A549 (cell line): Measurements from ENCODE around the gene PNPLA7. TPM values are rescaled to one million over a fixed set of nuclear protein-coding genes. Genes with fewer than 3 reads are reported as not detected.

Source experiments
- CBX2 ChIP-seq: fragments of 200-600 bp; sonication (generic); IDR thresholded peaks from 2 replicates; pipeline ENCODE4 v1.6.1; 2016; ENCODE audit warnings: low read depth, mild to moderate bottlenecking, borderline replicate concordance
- CEBPB ChIP-seq, 2 experiments: fragments of >200 bp in 1 of 2; sonication (Bioruptor Twin) in 1 of 2; formaldehyde crosslinking in 1 of 2; IDR thresholded peaks; 2 replicates each; pipeline ENCODE4 v1.6.1; 2012 to 2016
- CHD2 ChIP-seq: fragments of 150-350 bp; IDR thresholded peaks from 2 replicates; pipeline ENCODE4 v1.6.1; 2014; ENCODE audit warnings: low read length; ENCODE audit not compliant: partially characterized antibody
- EHF ChIP-seq: fragments of 250-450 bp; sonication (Bioruptor Pico); IDR thresholded peaks from 2 replicates; pipeline ENCODE4 v1.5.0; 2020; ENCODE audit warnings: mild to moderate bottlenecking
- EHMT2 ChIP-seq: fragments of 200-600 bp; sonication (generic); IDR thresholded peaks from 2 replicates; pipeline ENCODE4 v1.6.1; 2016; ENCODE audit warnings: antibody characterized with exemption, low read depth, mild to moderate bottlenecking, moderate library complexity
- EP300 ChIP-seq, 2 experiments: fragments of >200 bp; sonication (Bioruptor Twin); formaldehyde crosslinking; IDR thresholded peaks; 2 replicates in 1 of 2; 3 replicates in 1 of 2; pipeline ENCODE4 v1.6.1; 2016 to 2017
- ESRRA ChIP-seq: fragments of 150-350 bp; IDR thresholded peaks from 2 replicates; pipeline ENCODE4 v1.6.1; 2014; ENCODE audit warnings: mild to moderate bottlenecking, low read length, borderline replicate concordance
- FOSB ChIP-seq: fragments of 250-450 bp; sonication (Bioruptor Pico); IDR thresholded peaks from 2 replicates; pipeline ENCODE4 v1.5.0; 2020; ENCODE audit warnings: mild to moderate bottlenecking, moderate library complexity
- FOXS1 ChIP-seq: fragments of 250-450 bp; sonication (Bioruptor Pico); IDR thresholded peaks from 2 replicates; pipeline ENCODE4 v1.5.0; 2020; ENCODE audit warnings: mild to moderate bottlenecking, moderate library complexity
- HMGXB4 ChIP-seq: fragments of 250-450 bp; sonication (Bioruptor Pico); IDR thresholded peaks from 2 replicates; pipeline ENCODE4 v1.5.0; 2021; ENCODE audit warnings: mild to moderate bottlenecking, moderate library complexity, borderline replicate concordance
- HOXA7 ChIP-seq: fragments of 250-450 bp; sonication (Bioruptor Pico); IDR thresholded peaks from 2 replicates; pipeline ENCODE4 v1.5.0; 2020; ENCODE audit warnings: mild to moderate bottlenecking, moderate library complexity
- HOXB5 ChIP-seq: fragments of 250-450 bp; sonication (Bioruptor Pico); IDR thresholded peaks from 2 replicates; pipeline ENCODE4 v1.5.0; 2020; ENCODE audit warnings: mild to moderate bottlenecking, moderate library complexity
- JUN ChIP-seq, 2 experiments: fragments of >200 bp; sonication (Bioruptor Twin); formaldehyde crosslinking; IDR thresholded peaks; 2 replicates in 1 of 2; 3 replicates in 1 of 2; pipeline ENCODE4 v1.6.1; 2016 to 2017
- JUNB ChIP-seq: fragments of >200 bp; sonication (Bioruptor Twin); formaldehyde crosslinking; IDR thresholded peaks from 2 replicates; pipeline ENCODE4 v1.6.1; 2016
- KDM5A ChIP-seq: fragments of 200-600 bp; sonication (generic); IDR thresholded peaks from 2 replicates; pipeline ENCODE4 v1.6.1; 2016; ENCODE audit warnings: antibody characterized with exemption, mild to moderate bottlenecking
- MAFK ChIP-seq: fragments of 450-650 bp; IDR thresholded peaks from 2 replicates; pipeline ENCODE4 v1.6.1; 2014; ENCODE audit not compliant: partially characterized antibody
- MAZ ChIP-seq: fragments of 150-350 bp; IDR thresholded peaks from 2 replicates; pipeline ENCODE4 v1.6.1; 2014; ENCODE audit warnings: antibody characterized with exemption, low read depth, low read length, borderline replicate concordance
- MYC ChIP-seq: IDR thresholded peaks from 2 replicates; pipeline ENCODE4 v1.6.1; 2012; ENCODE audit warnings: mild to moderate bottlenecking, inconsistent platforms, low read length, improper control_type of control experiment, borderline replicate concordance
- NPAS2 ChIP-seq: fragments of 250-450 bp; sonication (Bioruptor Pico); IDR thresholded peaks from 2 replicates; pipeline ENCODE4 v1.8.0; 2022; ENCODE audit warnings: mild to moderate bottlenecking, moderate library complexity, borderline replicate concordance
- NR3C1 ChIP-seq: fragments of >200 bp; sonication (Bioruptor Twin); formaldehyde crosslinking; IDR thresholded peaks from 3 replicates; pipeline ENCODE4 v1.6.1; 2017
- PHF8 ChIP-seq: fragments of 200-600 bp; sonication (generic); IDR thresholded peaks from 2 replicates; pipeline ENCODE4 v1.6.1; 2016; ENCODE audit warnings: low read depth, mild to moderate bottlenecking, antibody characterized with exemption, moderate library complexity, borderline replicate concordance
- RAD21 ChIP-seq, 2 experiments: fragments of >200 bp in 1 of 2; sonication (Bioruptor Twin) in 1 of 2; formaldehyde crosslinking in 1 of 2; IDR thresholded peaks in 1 of 2; conservative IDR thresholded peaks in 1 of 2; 2 replicates in 1 of 2; 3 replicates in 1 of 2; pipeline ENCODE4 v1.6.1; 2012 to 2018; ENCODE audit warnings: inconsistent platforms in 1 of 2
- RARB ChIP-seq: fragments of 250-450 bp; sonication (Bioruptor Pico); IDR thresholded peaks from 2 replicates; pipeline ENCODE4 v1.8.0; 2021; ENCODE audit warnings: mild to moderate bottlenecking, moderate library complexity
- RCOR1 ChIP-seq: fragments of 150-350 bp; IDR thresholded peaks from 2 replicates; pipeline ENCODE4 v1.6.1; 2014; ENCODE audit warnings: antibody characterized with exemption, low read length, low read depth
- RFX5 ChIP-seq: fragments of 450-650 bp; IDR thresholded peaks from 2 replicates; pipeline ENCODE4 v1.7.1; 2014; ENCODE audit warnings: antibody characterized with exemption, mild to moderate bottlenecking, moderate library complexity
- RNF2 ChIP-seq: fragments of 200-600 bp; sonication (generic); IDR thresholded peaks from 2 replicates; pipeline ENCODE4 v1.6.1; 2016; ENCODE audit warnings: low read depth, mild to moderate bottlenecking, antibody characterized with exemption, moderate library complexity, borderline replicate concordance
- SMC3 ChIP-seq: fragments of >200 bp; sonication (Bioruptor Twin); formaldehyde crosslinking; IDR thresholded peaks from 3 replicates; pipeline ENCODE4 v1.6.1; 2018; ENCODE audit warnings: inconsistent platforms
- SREBF2 ChIP-seq: fragments of 450-650 bp; IDR thresholded peaks from 2 replicates; pipeline ENCODE4 v1.6.1; 2014; ENCODE audit warnings: mild to moderate bottlenecking, moderate library complexity
- TP53 ChIP-seq: fragments of 250-450 bp; sonication (Bioruptor Pico); IDR thresholded peaks from 2 replicates; pipeline ENCODE4 v1.5.0; 2021; ENCODE audit warnings: mild to moderate bottlenecking, moderate library complexity
- polyA plus RNA-seq, 4 experiments: library from polyadenylated mRNA; depleted of rRNA in 3 of 4; stranded (reverse); fragments of >200 nt; fragmentation: RNase III in 1 of 4; extraction: RNeasy Plus Mini Kit Qiagen cat#74134 plus additional on column Dnase treatment in 1 of 4; gene quantifications; 2 replicates in 3 of 4; 3 replicates in 1 of 4; pipeline ENCODE4 v1.2.3, GENCODE V29; 2011 to 2017
- TF ChIP-seq, protein P1 (sequence below): fragments of >200 bp; sonication (Bioruptor Twin); formaldehyde crosslinking; IDR thresholded peaks from 3 replicates; pipeline ENCODE4 v1.6.1; 2016
- TF ChIP-seq, protein P2 (sequence below): fragments of 450-650 bp; IDR thresholded peaks from 2 replicates; pipeline ENCODE4 v1.6.1; 2014; ENCODE audit warnings: antibody characterized with exemption
- TF ChIP-seq, protein P3 (sequence below): fragments of 250-450 bp; sonication (Bioruptor Pico); IDR thresholded peaks from 2 replicates; pipeline ENCODE4 v1.5.0; 2020; ENCODE audit warnings: low read depth, mild to moderate bottlenecking, moderate library complexity
- TF ChIP-seq, protein P4 (sequence below): fragments of >200 bp; sonication (Bioruptor Twin); formaldehyde crosslinking; IDR thresholded peaks from 3 replicates; pipeline ENCODE4 v1.5.1; 2016
- TF ChIP-seq, protein P5 (sequence below): fragments of 200-600 bp; sonication (generic); IDR thresholded peaks from 2 replicates; pipeline ENCODE4 v1.6.1; 2016; ENCODE audit warnings: antibody characterized with exemption, mild to moderate bottlenecking, moderate library complexity

PNPLA7 gene
- polyA plus RNA-seq, 2 of the 4 experiments (the other 2 are of a cell fraction): 0.31 to 1.1 TPM

DNA sequence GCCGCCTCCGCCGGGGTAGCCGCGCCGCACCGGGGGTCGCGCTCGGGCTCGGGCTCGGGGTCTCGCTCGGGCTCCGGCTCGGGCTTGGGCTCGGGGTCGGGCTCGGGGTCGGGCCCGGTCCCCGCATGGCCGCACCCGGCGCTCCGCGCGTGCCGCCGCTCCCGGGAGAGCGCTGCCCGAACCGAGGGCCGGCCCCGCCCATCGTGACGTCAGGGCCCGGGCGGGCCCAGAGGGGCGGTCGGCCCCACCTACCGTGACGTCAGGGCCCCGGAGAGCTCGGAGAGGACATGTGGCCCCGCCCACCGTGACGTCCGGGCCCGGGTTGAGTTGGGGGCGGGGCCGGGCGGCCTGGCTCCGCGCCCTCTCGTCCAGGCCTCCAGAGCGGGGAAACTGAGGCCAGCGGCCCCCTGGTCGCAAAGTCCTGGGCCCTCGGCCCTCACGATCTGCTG is 91.0 kb downstream of the PNPLA7 start, which contains the start of gene NSMF (continued):
- TF ChIP-seq, protein P1, sequence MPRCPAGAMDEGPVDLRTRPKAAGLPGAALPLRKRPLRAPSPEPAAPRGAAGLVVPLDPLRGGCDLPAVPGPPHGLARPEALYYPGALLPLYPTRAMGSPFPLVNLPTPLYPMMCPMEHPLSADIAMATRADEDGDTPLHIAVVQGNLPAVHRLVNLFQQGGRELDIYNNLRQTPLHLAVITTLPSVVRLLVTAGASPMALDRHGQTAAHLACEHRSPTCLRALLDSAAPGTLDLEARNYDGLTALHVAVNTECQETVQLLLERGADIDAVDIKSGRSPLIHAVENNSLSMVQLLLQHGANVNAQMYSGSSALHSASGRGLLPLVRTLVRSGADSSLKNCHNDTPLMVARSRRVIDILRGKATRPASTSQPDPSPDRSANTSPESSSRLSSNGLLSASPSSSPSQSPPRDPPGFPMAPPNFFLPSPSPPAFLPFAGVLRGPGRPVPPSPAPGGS: peak; percentile 69; the same call in 2 of the 3 replicates
- TF ChIP-seq ESRRA (no peak), EP300 (IDR thresholded peaks at IDR 0.05) (no peak), MAZ (no peak), TP53 (CRISPR knock-in tag) (no peak), PHF8 (no peak), CHD2 (no peak), SMC3 (no peak), JUN (IDR thresholded peaks at IDR 0.05) (peak in 1 of 2 experiments; percentile 92; a peak in 3 of 5 replicates), RFX5 (peak; percentile 32; the same call in 1 of the 2 replicates), MAFK (no peak), RCOR1 (no peak), HOXB5 (CRISPR knock-in tag) (no peak), CEBPB (IDR thresholded peaks at IDR 0.05) (no peak), FOSB (CRISPR knock-in tag) (no peak), NR3C1 (no peak), MYC (no peak), KDM5A (no peak), EHMT2 (no peak), RARB (CRISPR knock-in tag) (no peak), NPAS2 (CRISPR knock-in tag) (no peak), EHF (CRISPR knock-in tag) (no peak), RNF2 (no peak), RAD21 (conservative IDR thresholded peaks at IDR 0.05 in 1 of 2, IDR thresholded peaks at IDR 0.05 in 1 of 2) (no peak), HMGXB4 (CRISPR knock-in tag) (no peak), HOXA7 (CRISPR knock-in tag) (no peak), JUNB (no peak), CBX2 (no peak), SREBF2 (no peak), FOXS1 (CRISPR knock-in tag) (no peak)
- TF ChIP-seq, protein P2, sequence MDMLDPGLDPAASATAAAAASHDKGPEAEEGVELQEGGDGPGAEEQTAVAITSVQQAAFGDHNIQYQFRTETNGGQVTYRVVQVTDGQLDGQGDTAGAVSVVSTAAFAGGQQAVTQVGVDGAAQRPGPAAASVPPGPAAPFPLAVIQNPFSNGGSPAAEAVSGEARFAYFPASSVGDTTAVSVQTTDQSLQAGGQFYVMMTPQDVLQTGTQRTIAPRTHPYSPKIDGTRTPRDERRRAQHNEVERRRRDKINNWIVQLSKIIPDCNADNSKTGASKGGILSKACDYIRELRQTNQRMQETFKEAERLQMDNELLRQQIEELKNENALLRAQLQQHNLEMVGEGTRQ: peak; percentile 36
- TF ChIP-seq, protein P3, sequence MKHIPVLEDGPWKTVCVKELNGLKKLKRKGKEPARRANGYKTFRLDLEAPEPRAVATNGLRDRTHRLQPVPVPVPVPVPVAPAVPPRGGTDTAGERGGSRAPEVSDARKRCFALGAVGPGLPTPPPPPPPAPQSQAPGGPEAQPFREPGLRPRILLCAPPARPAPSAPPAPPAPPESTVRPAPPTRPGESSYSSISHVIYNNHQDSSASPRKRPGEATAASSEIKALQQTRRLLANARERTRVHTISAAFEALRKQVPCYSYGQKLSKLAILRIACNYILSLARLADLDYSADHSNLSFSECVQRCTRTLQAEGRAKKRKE (CRISPR knock-in tag): 0 out of 2 replicates have a peak, but pooled peaks have one; percentile 38
- TF ChIP-seq, protein P4, sequence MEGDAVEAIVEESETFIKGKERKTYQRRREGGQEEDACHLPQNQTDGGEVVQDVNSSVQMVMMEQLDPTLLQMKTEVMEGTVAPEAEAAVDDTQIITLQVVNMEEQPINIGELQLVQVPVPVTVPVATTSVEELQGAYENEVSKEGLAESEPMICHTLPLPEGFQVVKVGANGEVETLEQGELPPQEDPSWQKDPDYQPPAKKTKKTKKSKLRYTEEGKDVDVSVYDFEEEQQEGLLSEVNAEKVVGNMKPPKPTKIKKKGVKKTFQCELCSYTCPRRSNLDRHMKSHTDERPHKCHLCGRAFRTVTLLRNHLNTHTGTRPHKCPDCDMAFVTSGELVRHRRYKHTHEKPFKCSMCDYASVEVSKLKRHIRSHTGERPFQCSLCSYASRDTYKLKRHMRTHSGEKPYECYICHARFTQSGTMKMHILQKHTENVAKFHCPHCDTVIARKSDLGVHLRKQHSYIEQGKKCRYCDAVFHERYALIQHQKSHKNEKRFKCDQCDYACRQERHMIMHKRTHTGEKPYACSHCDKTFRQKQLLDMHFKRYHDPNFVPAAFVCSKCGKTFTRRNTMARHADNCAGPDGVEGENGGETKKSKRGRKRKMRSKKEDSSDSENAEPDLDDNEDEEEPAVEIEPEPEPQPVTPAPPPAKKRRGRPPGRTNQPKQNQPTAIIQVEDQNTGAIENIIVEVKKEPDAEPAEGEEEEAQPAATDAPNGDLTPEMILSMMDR: no peak
- TF ChIP-seq, protein P5, sequence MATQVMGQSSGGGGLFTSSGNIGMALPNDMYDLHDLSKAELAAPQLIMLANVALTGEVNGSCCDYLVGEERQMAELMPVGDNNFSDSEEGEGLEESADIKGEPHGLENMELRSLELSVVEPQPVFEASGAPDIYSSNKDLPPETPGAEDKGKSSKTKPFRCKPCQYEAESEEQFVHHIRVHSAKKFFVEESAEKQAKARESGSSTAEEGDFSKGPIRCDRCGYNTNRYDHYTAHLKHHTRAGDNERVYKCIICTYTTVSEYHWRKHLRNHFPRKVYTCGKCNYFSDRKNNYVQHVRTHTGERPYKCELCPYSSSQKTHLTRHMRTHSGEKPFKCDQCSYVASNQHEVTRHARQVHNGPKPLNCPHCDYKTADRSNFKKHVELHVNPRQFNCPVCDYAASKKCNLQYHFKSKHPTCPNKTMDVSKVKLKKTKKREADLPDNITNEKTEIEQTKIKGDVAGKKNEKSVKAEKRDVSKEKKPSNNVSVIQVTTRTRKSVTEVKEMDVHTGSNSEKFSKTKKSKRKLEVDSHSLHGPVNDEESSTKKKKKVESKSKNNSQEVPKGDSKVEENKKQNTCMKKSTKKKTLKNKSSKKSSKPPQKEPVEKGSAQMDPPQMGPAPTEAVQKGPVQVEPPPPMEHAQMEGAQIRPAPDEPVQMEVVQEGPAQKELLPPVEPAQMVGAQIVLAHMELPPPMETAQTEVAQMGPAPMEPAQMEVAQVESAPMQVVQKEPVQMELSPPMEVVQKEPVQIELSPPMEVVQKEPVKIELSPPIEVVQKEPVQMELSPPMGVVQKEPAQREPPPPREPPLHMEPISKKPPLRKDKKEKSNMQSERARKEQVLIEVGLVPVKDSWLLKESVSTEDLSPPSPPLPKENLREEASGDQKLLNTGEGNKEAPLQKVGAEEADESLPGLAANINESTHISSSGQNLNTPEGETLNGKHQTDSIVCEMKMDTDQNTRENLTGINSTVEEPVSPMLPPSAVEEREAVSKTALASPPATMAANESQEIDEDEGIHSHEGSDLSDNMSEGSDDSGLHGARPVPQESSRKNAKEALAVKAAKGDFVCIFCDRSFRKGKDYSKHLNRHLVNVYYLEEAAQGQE: no peak
